ENCODE data around the gene MYMX. TPM values are rescaled to one million over a fixed set of nuclear protein-coding genes. Genes with fewer than 3 reads are reported as not detected.
A peak's percentile ranks its signal among the peaks of the same experiment; 100 is the strongest.

Gene MYMX
- total and polyA plus RNA-seq, 2 donors from 2014 or later = 1.1 to 2.2 TPM

DNA sequence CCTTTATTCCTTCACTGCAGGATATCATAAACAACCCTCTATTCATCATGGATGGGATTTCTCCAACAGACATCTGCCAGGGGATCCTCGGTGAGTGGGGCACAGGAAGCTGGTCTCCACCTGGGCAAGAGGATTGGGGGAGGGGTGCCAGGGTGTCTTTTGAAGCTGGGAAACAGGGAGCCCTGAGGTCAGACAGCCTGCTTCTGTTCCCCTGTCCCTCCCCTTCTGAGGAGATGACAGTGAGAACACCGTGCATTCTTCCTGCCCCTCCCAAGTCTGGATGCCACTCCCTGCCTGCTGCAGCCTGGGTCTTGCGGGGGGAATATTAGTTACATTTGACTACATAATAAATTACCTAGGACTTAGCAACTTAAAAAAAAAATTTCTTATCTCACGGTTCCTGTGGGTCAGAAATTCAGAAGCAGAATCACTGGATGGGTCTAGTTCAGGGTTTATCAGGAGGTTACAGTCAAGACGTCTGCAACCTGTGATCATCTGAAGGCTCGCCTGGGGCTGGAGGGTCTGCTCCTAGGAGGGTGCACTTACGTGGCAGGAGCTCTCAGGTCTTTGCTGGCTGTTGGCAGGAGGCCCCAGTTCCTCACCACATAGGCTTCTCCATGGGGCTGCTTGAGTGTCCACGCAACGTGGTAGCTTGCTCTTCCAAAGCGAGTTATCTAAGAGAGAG is 46.7 kb upstream of the MYMX start:
- TF ChIP-seq, protein P1, sequence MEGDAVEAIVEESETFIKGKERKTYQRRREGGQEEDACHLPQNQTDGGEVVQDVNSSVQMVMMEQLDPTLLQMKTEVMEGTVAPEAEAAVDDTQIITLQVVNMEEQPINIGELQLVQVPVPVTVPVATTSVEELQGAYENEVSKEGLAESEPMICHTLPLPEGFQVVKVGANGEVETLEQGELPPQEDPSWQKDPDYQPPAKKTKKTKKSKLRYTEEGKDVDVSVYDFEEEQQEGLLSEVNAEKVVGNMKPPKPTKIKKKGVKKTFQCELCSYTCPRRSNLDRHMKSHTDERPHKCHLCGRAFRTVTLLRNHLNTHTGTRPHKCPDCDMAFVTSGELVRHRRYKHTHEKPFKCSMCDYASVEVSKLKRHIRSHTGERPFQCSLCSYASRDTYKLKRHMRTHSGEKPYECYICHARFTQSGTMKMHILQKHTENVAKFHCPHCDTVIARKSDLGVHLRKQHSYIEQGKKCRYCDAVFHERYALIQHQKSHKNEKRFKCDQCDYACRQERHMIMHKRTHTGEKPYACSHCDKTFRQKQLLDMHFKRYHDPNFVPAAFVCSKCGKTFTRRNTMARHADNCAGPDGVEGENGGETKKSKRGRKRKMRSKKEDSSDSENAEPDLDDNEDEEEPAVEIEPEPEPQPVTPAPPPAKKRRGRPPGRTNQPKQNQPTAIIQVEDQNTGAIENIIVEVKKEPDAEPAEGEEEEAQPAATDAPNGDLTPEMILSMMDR (IDR thresholded peaks at IDR 0.05; ENCODE audit: borderline replicate concordance, extremely low read depth, insufficient read depth) = no peak
- Histone ChIP-seq H3K9me3 (ENCODE audit: control insufficient read depth in 2 of 3, insufficient read depth in 1 of 3, low read length in 3 of 3) (no peaks in the 10 kb centered on the region), H3K27me3 (ENCODE audit: control insufficient read depth, insufficient read depth, low read length) (no peaks in the 10 kb centered on the region), H3K9ac (ENCODE audit: low read length in 3 of 3) (no peak overlapping the region), H3K36me3 (ENCODE audit: control insufficient read depth in 2 of 3, insufficient read depth in 3 of 3, low read length in 3 of 3) (no peaks in the 10 kb centered on the region), H3K27ac (ENCODE audit: low read depth in 2 of 2, low read length in 2 of 2) (no peak overlapping the region), H3K4me1 (ENCODE audit: control insufficient read depth in 2 of 3, insufficient read depth in 2 of 3, low read depth in 1 of 3, low read length in 3 of 3) (no peaks in the 10 kb centered on the region), H3K4me3 (ENCODE audit: low read length in 3 of 3) (no peak overlapping the region)
- DNase-seq (no peak), FAIRE-seq (no peak)
- intact Hi-C loops (cut with DNase I) = no loop called here

DNA sequence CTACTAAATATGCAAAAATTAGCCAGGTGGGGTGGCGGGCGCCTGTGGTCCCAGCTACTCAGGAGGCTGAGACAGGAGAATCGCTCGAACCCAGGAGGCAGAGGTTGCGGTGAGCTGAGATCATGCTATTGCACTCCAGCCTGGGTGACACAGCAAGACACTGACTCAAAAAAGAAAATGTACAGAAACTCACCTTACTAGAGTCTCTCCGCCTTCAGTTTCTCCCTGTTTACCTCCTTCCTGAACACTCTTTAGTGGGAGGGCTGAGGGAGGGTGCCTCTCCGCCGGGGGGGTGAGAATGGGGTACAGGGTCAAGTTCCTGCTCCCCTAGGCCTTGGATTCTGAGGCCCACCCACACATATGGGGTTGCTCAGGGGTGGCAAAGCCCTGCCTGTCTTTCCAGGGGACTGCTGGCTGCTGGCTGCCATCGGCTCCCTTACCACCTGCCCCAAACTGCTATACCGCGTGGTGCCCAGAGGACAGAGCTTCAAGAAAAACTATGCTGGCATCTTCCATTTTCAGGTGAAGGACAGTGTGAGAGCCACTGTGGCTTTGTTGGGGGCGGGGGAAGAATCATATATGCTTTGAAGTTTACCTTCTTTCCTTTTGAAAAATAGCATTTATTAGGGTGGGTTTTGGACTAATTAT is 44.7 kb upstream of the MYMX start:
- DNase-seq = no peak
- Histone ChIP-seq H3K27ac (ENCODE audit: low read depth in 2 of 2, low read length in 2 of 2) (no peak overlapping the region), H3K9ac (ENCODE audit: low read length in 3 of 3) (no peak overlapping the region), H3K4me1 (ENCODE audit: control insufficient read depth in 2 of 3, insufficient read depth in 2 of 3, low read depth in 1 of 3, low read length in 3 of 3) (no peaks in the 10 kb centered on the region), H3K27me3 (ENCODE audit: control insufficient read depth, insufficient read depth, low read length) (no peaks in the 10 kb centered on the region), H3K4me3 (ENCODE audit: low read length in 3 of 3) (no peak overlapping the region), H3K9me3 (ENCODE audit: control insufficient read depth in 2 of 3, insufficient read depth in 1 of 3, low read length in 3 of 3) (no peaks in the 10 kb centered on the region), H3K36me3 (ENCODE audit: control insufficient read depth in 2 of 3, insufficient read depth in 3 of 3, low read length in 3 of 3) (no peaks in the 10 kb centered on the region)
- intact Hi-C loops (cut with DNase I) = no loop called here
- no peak for FAIRE-seq
- TF ChIP-seq, protein P1 (IDR thresholded peaks at IDR 0.05; ENCODE audit: borderline replicate concordance, extremely low read depth, insufficient read depth) = no peak

DNA sequence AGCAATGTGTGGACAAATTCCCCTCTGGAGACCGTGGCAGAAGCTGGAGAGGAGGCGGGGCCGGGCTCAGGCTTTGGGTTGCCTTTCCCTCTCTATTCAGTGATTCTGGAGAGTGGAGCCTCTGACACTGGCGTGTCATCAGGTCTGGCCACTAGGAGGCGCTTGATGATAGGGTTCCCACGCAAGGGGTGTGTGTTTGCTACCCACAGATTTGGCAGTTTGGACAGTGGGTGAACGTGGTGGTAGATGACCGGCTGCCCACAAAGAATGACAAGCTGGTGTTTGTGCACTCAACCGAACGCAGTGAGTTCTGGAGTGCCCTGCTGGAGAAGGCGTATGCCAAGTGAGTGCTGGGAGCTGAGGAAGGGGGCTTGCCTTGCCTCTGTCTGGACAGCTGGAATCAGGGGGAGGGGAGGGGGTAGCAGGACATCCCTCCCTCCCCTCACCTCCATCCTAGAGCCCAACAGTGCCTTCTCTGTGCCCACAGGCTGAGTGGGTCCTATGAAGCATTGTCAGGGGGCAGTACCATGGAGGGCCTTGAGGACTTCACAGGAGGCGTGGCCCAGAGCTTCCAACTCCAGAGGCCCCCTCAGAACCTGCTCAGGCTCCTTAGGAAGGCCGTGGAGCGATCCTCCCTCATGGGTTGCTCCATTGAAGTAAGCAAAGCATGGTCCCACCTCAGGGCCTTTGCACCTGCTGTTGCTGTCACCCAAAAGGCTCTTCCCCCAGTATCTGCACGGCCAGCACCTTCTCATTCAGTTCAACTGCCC is 43.8 kb upstream of the MYMX start:
- DNase-seq (peak; percentile 84 to 91 (median 86)), FAIRE-seq (no peak)
- TF ChIP-seq, protein P1 (IDR thresholded peaks at IDR 0.05; ENCODE audit: borderline replicate concordance, extremely low read depth, insufficient read depth) = peak; percentile 89
- H3K36me3 ChIP-seq (ENCODE audit: control insufficient read depth in 2 of 3, insufficient read depth in 3 of 3, low read length in 3 of 3) = no peaks in the 10 kb centered on the region
- H3K27ac ChIP-seq (ENCODE audit: low read depth in 2 of 2, low read length in 2 of 2) = no peak overlapping the region
- no peak overlapping the region for H3K9ac ChIP-seq (ENCODE audit: low read length in 3 of 3)
- H3K9me3 ChIP-seq (ENCODE audit: control insufficient read depth in 2 of 3, insufficient read depth in 1 of 3, low read length in 3 of 3) = no peaks in the 10 kb centered on the region
- H3K27me3 ChIP-seq (ENCODE audit: control insufficient read depth, insufficient read depth, low read length) = no peaks in the 10 kb centered on the region
- H3K4me1 ChIP-seq (ENCODE audit: control insufficient read depth in 2 of 3, insufficient read depth in 2 of 3, low read depth in 1 of 3, low read length in 3 of 3) = no peaks in the 10 kb centered on the region
- intact Hi-C loops (cut with DNase I) = no loop called here
- H3K4me3 ChIP-seq (ENCODE audit: low read length in 3 of 3) = no peak overlapping the region

Measured in kidney (tissue), 14 donors.